Smooth muscle cell of the pulmonary artery (primary cell): ENCODE data around the gene KRTAP2-4. TPM values are rescaled to one million over a fixed set of nuclear protein-coding genes. Genes with fewer than 3 reads are reported as not detected.

Source experiments
- total RNA-seq: library from RNA; depleted of rRNA; stranded (reverse); fragments of >200 nt; gene quantifications from 2 replicates; pipeline ENCODE4 v1.2.3, GENCODE V29; 2014

KRTAP2-4 gene
- total RNA-seq: not detected in 2 replicates

GRCh38 chr17:41065829-41066624 is at the start of gene KRTAP2-4:
TSS of gene KRTAP2-4 (minus strand) at chr17:41065879. CDS start at chr17:41065845, 34 bp downstream.

GRCh38 chr17:41105347-41105746 is 39.7 kb upstream of the KRTAP2-4 start, which contains the start of gene KRTAP4-9:
TSS of gene KRTAP4-9 (plus strand) at chr17:41105389. CDS start at chr17:41105389, 0 bp downstream.

GRCh38 chr17:41101586-41102259 is 36.0 kb upstream of the KRTAP2-4 start, which contains the start of gene KRTAP4-16:
TSS of gene KRTAP4-16 (minus strand) at chr17:41102209. CDS start at chr17:41102209, 0 bp downstream.

GRCh38 chr17:41098042-41098441 is 32.4 kb upstream of the KRTAP2-4 start, which contains the start of gene KRTAP4-8:
TSS of gene KRTAP4-8 (minus strand) at chr17:41098142. CDS start at chr17:41098084, 58 bp downstream.

GRCh38 chr17:41084100-41084856 is 18.6 kb upstream of the KRTAP2-4 start, which contains the start of gene KRTAP4-7:
TSS of gene KRTAP4-7 (plus strand) at chr17:41084150. CDS start at chr17:41084207, 57 bp downstream.

DNA sequence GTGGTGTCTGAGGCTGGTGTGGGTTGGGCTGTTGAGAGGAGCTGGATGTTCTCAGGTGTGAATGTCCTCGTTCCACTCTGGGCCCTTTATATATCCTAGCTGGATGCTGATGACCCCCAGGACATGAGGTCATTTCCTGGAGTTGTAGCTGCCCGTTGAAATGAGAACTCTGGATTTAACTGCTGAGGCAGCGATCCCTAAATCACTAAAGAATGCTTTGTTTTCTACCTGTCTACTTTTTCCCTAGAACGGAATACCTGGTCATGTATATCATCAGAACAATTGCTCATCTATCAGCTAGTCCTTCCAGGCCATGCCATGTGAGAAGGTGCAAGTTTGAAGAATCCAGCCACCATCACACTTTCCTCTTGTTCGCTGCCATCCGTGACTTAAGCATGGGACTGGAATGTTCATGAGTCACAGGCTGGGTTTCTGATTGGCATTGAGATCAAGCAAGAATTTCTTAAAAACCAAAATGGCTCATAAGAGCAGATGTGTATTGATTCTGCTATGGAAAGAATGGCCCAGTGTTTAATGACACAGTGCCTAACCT is 5.6 kb downstream of the KRTAP2-4 start, which contains the start of gene KRTAP2-3:
TSS of gene KRTAP2-3 (minus strand) at position 63 of the 553 bp plus-strand sequence. CDS start 64 bp downstream, outside the sequence.

GRCh38 chr17:41055130-41055529 is 10.5 kb downstream of the KRTAP2-4 start, which contains the start of gene KRTAP2-2:
TSS of gene KRTAP2-2 (minus strand) at chr17:41055230. CDS start at chr17:41055211, 19 bp downstream.

DNA sequence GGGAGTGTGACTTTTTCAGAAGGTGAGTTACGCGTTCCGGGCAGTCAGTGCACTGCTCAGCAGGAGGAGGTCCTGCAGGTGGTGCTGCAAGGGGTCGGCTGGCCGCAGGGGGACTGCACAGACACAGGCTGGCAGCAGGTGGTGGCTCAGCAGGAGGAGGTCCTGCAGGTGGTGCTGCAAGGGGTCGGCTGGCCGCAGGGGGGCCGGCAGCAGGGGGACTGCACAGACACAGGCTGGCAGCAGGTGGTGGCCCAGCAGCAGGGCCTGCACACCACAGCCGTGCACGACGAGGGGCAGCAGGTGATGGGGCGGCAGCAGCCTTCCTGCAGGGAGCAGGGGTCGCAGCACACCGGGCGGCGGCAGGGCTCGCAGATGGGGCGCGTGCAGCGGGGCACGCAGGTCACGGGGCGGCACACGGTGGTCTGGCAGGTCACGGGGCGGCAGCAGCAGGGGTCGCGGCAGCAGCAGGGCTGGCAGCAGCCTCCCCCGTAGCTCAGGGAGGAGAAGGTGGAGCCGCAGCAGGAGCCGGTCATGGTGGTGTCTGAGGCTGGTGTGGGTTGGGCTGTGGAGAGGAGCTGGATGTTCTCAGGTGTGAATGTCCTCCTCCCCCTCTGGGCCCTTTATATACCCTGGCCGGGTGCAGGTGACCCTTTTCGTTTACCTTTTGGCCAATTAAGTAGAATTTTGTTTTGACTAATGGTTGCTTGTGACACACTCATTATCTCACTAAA is 18.8 kb downstream of the KRTAP2-4 start, which contains the start of gene KRTAP2-1:
TSS of gene KRTAP2-1 (minus strand) at position 582 of the 731 bp plus-strand sequence. CDS start at position 533, 49 bp downstream.

DNA sequence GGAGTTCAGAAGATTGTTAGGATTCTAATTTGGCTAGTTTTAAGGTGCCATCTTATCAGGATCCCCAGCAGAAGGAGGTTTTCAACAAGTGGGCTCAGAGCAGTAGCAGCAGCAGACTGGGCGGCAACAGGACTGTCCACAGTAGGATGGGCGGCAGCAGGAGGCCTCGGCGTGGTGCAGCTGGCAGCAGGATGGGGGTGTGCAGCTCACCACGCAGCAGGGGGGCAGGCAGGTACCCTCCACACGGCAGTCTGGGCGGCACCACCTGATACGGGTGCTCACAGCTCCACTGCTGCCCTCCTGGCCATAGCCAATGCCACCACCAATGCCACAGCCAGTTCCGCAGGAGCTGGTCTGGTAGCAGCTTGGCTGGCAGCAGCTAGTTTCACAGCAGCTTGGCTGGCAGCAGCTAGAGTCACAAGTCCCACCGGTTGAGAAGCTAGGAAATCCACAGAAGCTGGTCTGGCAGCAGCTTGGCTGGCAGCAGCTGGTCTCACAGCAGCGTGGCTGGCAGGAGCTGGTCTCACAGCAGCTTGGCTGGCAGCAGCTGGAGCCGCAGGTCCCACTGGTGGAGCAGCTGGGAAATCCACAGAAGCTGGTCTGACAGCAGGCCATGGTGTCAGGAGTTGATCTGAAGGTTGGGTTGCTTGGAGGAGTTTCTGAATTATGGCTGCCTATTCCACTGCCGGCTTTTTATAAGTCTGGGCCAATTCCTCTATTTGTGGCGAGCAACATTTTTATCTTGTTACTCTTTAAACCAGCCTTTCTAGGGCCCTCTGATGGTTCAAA is 24.7 kb downstream of the KRTAP2-4 start, which contains the start of gene KRTAP1-1:
TSS of gene KRTAP1-1 (minus strand) at position 668 of the 789 bp plus-strand sequence. CDS start at position 615, 53 bp downstream.

DNA sequence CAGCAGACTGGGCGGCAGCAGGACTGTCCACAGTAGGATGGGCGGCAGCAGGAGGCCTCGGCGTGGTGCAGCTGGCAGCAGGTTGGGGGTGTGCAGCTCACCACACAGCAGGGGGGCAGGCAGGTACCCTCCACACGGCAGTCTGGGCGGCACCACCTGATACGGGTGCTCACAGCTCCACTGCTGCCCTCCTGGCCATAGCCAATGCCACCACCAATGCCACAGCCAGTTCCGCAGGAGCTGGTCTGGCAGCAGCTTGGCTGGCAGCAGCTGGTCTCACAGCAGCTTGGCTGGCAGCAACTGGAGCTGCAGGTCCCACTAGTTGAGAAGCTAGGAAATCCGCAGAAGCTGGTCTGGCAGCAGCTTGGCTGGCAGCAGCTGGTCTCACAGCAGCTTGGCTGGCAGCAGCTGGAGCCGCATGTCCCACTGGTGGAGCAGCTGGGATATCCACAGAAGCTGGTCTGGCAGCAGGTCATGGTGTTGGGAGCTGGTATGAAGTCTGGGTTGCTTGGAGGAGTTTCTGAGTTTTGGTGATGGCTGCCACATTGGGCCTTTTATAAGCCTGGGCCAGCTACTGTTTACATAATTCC is 31.2 kb downstream of the KRTAP2-4 start, which contains the start of gene KRTAP1-3:
TSS of gene KRTAP1-3 (minus strand) at position 529 of the 590 bp plus-strand sequence. CDS start at position 476, 53 bp downstream.

DNA sequence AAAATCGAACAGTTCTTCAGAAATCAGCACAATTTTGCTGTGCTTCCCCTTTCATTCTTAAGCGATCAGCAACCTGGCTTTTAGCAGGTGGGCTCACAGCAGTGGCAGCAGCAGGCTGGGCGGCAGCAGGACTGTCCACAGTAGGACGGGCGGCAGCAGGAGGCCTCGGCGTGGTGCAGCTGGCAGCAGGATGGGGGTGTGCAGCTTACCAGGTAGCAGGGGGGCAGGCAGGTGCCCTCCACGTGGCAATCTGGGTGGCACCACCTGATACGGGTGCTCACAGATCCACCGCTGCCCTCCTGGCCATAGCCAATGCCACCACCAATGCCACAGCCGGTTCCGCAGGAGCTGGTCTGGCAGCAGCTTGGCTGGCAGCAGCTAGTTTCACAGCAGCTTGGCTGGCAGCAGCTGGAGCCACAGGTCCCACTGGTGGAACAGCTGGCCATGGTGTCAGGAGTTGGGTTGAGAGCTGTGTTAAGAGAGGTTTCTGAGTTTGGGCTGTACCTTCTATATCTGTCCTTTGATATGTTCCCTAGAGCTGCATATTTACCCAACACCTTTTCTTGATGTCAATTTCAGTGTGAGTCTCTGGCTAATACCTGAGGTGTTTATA is 35.9 kb downstream of the KRTAP2-4 start, which contains the start of gene KRTAP1-4:
TSS of gene KRTAP1-4 (minus strand) at position 563 of the 613 bp plus-strand sequence. CDS start at position 446, 117 bp downstream.

GRCh38 chr17:41026715-41027471 is 38.8 kb downstream of the KRTAP2-4 start, which contains the start of gene KRTAP1-5:
TSS of gene KRTAP1-5 (minus strand) at chr17:41027208. CDS start at chr17:41027155, 53 bp downstream.

Other genes starting within 250 kb of the KRTAP2-4 start
- gene KRT10, start 243.3 kb downstream of the KRTAP2-4 start, total RNA-seq: 3.1 and 4.3 TPM in 2 replicates
- not detected in 2 replicates for gene KRT12, start 198.7 kb downstream of the KRTAP2-4 start, total RNA-seq
- gene KRT20, start 180.6 kb downstream of the KRTAP2-4 start, total RNA-seq: not detected in 2 replicates
- not detected in 2 replicates for gene KRT23, start 128.2 kb downstream of the KRTAP2-4 start, total RNA-seq
- not detected in 2 replicates for gene KRT39, start 98.9 kb downstream of the KRTAP2-4 start, total RNA-seq
- gene KRT40, start 81.6 kb downstream of the KRTAP2-4 start, total RNA-seq: not detected in 2 replicates
- not detected in 2 replicates for gene KRTAP3-3, start 71.7 kb downstream of the KRTAP2-4 start, total RNA-seq
- not detected in 2 replicates for gene KRTAP3-2, start 66.0 kb downstream of the KRTAP2-4 start, total RNA-seq
- gene KRTAP3-1, start 56.8 kb downstream of the KRTAP2-4 start, total RNA-seq: not detected in 2 replicates
- 0.72 and 1.6 TPM in 2 replicates for gene KRTAP1-5, start 38.7 kb downstream of the KRTAP2-4 start, total RNA-seq
- gene KRTAP1-4, start 35.7 kb downstream of the KRTAP2-4 start, total RNA-seq: not detected in 2 replicates
- not detected in 2 replicates for gene KRTAP1-3, start 31.0 kb downstream of the KRTAP2-4 start, total RNA-seq
- not detected in 2 replicates for gene KRTAP1-1, start 24.4 kb downstream of the KRTAP2-4 start, total RNA-seq
- not detected in 2 replicates for gene KRTAP2-1, start 18.6 kb downstream of the KRTAP2-4 start, total RNA-seq
- not detected in 2 replicates for gene KRTAP2-2, start 10.6 kb downstream of the KRTAP2-4 start, total RNA-seq
- gene KRTAP2-3, start 5.8 kb downstream of the KRTAP2-4 start, total RNA-seq: 0.56 TPM in 1 of 2 replicates, not detected in the other
- gene KRTAP4-7, start 18.3 kb upstream of the KRTAP2-4 start, total RNA-seq: not detected in 2 replicates
- not detected in 2 replicates for gene KRTAP4-8, start 32.3 kb upstream of the KRTAP2-4 start, total RNA-seq
- gene KRTAP4-16, start 36.3 kb upstream of the KRTAP2-4 start, total RNA-seq: not detected in 2 replicates
- gene KRTAP4-9, start 39.5 kb upstream of the KRTAP2-4 start, total RNA-seq: not detected in 2 replicates
- not detected in 2 replicates for gene KRTAP4-11, start 52.5 kb upstream of the KRTAP2-4 start, total RNA-seq
- not detected in 2 replicates for gene KRTAP4-12, start 58.3 kb upstream of the KRTAP2-4 start, total RNA-seq
- not detected in 2 replicates for gene KRTAP4-6, start 74.7 kb upstream of the KRTAP2-4 start, total RNA-seq
- gene KRTAP4-5, start 83.9 kb upstream of the KRTAP2-4 start, total RNA-seq: not detected in 2 replicates
- gene KRTAP4-4, start 94.9 kb upstream of the KRTAP2-4 start, total RNA-seq: not detected in 2 replicates
- not detected in 2 replicates for gene KRTAP4-3, start 102.3 kb upstream of the KRTAP2-4 start, total RNA-seq
- gene KRTAP4-2, start 112.3 kb upstream of the KRTAP2-4 start, total RNA-seq: not detected in 2 replicates
- gene KRTAP4-1, start 119.0 kb upstream of the KRTAP2-4 start, total RNA-seq: not detected in 2 replicates
- gene KRTAP9-1, start 124.0 kb upstream of the KRTAP2-4 start, total RNA-seq: not detected in 2 replicates
- not detected in 2 replicates for gene KRTAP9-2, start 160.8 kb upstream of the KRTAP2-4 start, total RNA-seq
- not detected in 2 replicates for gene KRTAP9-3, start 166.6 kb upstream of the KRTAP2-4 start, total RNA-seq
- gene KRTAP9-8, start 172.1 kb upstream of the KRTAP2-4 start, total RNA-seq: not detected in 2 replicates
- gene KRTAP9-4, start 183.8 kb upstream of the KRTAP2-4 start, total RNA-seq: not detected in 2 replicates
- gene KRTAP9-9, start 189.5 kb upstream of the KRTAP2-4 start, total RNA-seq: not detected in 2 replicates
- not detected in 2 replicates for gene KRTAP9-6, start 199.5 kb upstream of the KRTAP2-4 start, total RNA-seq
- not detected in 2 replicates for gene KRTAP9-7, start 209.8 kb upstream of the KRTAP2-4 start, total RNA-seq
- not detected in 2 replicates for gene KRTAP29-1, start 237.0 kb upstream of the KRTAP2-4 start, total RNA-seq
- gene KRTAP16-1, start 243.4 kb upstream of the KRTAP2-4 start, total RNA-seq: not detected in 2 replicates
- gene KRTAP17-1, start 249.8 kb upstream of the KRTAP2-4 start, total RNA-seq: not detected in 2 replicates